HG03175 (cell line): ENCODE results near the gene PRR36.
"Not testable (repeated sequence)": the region's sequence is repeated elsewhere in the genome, so short reads cannot be mapped to it uniquely, and the experiment has no call there.

Experiments used
- ATAC-seq: cut with Tn5 transposase; IDR thresholded peaks from one replicate; pipeline ENCODE4 v1.9.1; 2021; ENCODE audit warnings: mild to moderate bottlenecking, moderate library complexity; ENCODE audit not compliant: unreplicated experiment

The PRR36 gene

DNA sequence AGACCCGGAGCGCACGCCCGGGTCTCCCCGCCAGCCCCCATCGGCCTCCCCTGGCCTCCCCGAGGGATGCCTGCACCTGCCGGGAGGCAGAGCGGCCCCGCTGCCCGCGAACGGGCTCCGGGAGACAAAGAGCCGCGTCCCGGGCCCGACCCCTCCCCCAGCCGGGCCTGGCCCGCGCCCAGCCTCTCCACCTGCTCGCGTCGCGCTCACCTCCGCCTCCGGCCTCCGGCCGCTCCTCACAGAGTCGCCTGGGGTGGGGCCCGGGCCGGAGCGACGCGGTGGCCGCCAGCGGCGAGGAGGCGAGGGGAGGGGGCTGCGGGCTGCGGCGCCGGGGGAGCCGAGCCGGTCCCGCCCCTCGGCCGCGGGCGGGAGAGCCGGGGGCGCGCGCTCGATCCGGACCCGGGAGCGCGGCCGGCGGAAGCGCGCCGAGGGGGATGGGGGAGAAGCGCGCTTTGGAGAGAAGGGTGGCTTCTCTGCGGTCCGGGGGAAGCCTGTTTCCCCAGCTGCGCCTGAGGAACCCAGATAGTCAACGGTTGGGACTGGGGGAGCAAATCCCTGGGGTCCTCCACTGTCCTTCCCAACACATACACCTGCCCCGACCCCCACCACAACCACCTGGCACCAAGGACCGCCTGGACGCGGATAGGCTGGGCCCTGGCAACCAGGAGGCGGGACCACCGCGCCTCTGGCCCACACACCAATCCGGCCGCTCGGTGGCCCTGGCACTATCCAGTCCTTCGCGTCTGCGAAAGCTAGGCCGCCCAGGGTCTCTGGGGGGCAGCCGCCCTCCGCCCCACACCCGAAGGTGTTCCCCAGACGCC lies at the start of gene PRR36:
PRR36 (minus strand) TSS at position 315 of the 821 bp plus-strand sequence. CDS start 701 bp downstream, outside the sequence.
- ATAC-seq: no peak

DNA sequence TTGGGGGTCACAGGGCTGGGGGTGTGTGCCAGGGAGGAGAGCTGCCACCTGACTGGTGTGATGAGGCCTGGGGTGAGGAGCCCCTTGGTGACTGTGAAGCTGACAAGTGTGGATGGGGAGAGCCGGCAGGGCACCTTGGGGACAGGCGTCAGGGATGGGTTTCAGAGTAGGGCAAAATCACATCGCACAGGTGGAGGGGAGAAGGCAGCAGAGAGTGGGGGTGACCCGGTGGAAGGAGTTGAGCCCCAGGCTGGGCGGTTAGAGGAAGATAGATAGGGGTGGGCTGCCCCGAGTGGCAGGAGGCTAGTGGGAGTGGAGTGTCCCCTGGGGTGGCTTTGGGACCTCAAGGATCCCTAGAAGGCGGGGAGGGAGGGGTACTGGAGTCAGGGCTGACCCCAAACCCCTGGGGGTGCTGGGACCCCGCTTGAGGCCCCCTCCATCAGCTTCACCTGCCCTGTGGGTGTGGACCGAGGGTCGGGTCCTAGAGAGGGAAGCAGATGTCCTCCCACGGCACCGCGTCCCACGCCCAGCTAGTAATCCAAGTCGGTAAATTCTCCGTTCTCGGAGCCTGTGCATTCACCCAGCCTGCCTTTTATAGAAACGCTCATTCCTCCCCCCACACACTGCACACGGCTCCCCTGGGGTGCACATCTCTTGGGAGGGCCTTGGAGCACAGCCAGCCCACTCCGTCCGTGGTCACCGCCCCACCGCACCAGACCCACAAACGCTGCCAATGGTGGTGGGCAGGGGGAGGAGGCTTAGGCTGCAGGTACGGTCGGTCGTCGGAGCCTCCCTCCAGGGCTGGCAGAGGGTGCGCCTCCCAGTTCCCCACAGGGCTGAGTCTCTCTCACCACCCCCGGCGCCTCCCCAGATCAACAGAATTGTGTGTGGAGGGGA lies 49.4 kb upstream of the PRR36 start:
- no peak for ATAC-seq

DNA sequence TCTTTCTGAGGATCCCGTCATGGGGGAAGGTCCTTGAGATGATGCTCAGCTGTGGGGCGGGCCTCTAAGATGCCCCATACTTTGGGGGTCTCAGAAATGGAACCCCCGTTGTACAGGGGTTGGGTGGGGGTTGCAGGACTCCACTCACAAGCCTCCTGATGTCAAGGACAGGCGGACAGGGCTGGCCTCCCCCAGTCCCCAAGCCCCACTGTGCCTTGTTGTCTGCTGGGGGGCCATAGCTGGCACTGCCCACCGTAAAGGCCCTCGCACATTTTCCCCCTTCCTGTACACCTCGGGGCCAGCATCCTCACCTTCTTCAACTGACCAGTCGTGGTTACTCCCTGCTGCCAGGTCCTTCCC lies 48.6 kb upstream of the PRR36 start:
- no peak for ATAC-seq

DNA sequence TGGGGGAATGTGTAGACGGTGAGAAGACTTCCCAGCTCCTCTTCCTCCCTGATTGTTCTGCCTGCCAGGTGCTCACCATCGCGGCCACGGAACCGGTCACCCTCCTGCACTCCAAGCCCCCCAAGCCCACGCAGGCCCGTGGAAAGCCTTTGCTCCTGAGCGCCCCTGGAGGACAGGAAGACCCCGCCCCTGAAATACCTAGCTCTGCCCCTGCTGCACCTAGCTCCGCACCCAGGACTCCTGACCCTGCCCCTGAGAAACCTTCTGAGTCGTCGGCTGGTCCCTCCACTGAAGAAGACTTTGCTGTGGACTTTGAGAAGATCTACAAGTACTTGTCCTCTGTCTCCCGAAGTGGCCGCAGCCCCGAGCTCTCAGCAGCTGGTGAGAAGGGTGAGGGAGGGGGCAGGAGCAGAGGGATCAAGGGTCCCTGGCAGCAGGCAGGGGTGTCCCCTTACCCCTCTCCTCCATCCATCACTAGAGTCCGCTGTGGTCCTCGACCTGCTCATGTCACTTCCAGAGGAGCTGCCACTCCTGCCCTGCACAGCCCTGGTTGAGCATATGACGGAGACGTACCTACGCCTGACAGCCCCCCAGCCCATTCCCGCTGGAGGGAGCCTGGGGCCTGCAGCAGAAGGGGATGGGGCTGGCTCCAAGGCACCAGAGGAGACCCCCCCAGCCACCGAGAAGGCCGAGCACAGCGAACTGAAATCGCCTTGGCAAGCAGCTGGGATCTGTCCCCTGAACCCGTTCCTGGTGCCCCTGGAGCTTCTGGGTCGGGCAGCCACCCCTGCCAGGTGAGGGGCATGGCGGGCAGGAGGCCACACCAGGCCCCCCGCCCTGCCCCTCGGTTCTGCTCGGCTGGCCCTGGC lies 48.0 kb upstream of the PRR36 start:
- no peak for ATAC-seq

DNA sequence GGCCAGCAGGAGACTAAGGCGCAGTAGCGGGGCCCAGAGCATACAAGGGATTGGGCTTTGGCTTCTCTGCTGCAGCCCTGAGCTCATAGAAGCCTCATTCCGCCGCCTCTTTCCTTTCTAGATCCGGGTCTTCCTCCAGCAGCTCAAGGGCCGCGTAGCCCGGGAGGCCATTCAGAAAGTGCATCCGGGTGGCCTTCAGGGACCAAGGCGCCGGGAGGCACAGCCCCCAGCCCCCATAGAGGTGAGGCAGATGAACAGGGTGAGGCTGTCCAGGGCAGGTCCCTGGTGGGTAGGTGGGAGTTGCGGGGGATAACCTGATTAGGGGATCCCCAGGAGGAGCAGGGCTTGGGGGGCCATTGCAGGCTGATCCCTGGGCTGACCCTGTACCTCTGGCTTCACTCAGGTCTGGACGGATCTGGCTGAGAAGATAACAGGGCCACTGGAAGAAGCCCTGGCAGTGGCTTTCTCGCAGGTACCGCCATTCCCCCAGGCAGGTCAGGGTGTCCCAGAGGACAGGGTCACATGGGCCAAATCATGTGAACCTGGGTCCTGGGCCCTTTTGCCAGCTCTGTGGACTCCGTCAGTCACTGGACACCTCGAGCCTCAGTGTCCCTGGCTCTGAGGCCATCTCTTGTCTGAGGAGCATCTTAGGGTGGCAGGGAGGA lies 47.2 kb upstream of the PRR36 start:
- no peak for ATAC-seq

GRCh38 chr19:7920519-7921301 lies 46.5 kb upstream of the PRR36 start:
- ATAC-seq: peak; percentile 38

DNA sequence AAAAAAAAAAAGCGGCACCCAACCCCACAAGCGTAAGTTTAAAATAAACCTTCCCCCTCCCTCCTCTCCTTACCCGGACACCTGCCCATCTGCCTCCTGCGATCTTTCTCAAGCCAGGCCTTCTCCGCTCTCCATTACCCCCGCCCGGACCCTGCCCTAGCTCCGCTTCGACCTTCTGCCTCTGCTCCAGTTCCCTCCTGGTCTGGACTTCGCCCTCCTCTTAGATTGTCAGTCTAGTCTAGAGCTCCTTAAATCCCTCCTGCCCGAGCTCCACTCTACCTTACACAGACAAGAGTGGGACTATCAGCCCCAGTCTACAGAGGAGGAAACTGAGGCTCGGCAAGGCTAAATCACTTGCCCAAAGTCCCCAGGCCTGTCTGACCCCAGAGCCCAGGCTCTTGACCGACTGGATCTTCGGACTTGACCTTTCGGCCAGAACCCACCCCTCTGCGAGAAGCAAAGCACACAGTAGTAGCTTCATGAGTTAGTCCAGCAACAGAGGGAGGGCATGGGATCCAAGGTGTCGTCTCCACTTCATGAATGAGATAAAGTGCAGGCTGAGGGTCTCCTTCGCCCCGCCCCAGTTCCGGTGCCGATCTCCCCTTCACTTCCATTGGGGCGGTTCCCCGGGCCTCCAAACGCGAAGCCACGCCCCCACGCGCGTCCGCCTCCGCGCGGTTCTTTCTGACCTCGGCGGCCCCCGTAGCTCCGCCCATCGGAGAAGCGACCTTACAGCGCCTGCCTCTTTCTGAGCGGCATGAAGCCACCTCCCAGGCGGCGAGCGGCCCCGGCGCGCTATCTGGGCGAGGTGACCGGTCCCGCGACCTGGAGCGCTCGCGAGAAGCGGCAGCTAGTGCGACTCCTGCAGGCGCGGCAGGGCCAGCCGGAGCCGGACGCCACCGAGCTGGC lies 45.7 kb upstream of the PRR36 start, which contains the start of gene SNAPC2:
SNAPC2 (plus strand) TSS at position 729 of the 909 bp plus-strand sequence; CDS start at position 758, 29 bp downstream.
- peak; percentile 64 for ATAC-seq

- no peak for ATAC-seq
Observed at GRCh38 chr19:7918615-7919421, 44.6 kb upstream of the PRR36 start.

DNA sequence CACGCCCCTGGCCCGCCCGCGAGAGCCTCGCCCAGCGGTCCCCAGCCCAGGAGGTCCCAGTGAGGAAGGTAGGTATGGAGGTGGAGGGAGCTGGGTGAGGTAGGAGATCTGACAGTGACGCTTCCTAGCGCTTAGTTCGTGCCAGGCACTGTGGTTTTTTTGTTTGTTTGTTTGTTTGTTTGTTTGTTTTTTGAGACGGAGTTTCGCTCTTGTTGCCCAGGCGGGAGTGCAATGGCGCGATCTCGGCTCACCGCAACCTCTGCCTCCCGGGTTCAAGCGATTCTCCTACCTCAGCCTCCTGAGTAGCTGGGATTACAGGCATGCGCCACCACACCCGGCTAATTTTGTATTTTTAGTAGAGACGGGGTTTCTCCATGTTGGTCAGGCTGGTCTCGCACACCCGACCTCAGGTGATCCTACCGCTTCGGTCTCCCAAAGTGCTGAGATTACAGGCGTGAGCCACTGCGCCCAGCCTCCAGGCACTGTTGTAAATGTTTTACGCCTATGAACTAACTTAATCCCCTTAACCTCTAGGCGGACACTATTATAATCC lies 43.9 kb upstream of the PRR36 start:
- ATAC-seq: not testable (repeated sequence)

DNA sequence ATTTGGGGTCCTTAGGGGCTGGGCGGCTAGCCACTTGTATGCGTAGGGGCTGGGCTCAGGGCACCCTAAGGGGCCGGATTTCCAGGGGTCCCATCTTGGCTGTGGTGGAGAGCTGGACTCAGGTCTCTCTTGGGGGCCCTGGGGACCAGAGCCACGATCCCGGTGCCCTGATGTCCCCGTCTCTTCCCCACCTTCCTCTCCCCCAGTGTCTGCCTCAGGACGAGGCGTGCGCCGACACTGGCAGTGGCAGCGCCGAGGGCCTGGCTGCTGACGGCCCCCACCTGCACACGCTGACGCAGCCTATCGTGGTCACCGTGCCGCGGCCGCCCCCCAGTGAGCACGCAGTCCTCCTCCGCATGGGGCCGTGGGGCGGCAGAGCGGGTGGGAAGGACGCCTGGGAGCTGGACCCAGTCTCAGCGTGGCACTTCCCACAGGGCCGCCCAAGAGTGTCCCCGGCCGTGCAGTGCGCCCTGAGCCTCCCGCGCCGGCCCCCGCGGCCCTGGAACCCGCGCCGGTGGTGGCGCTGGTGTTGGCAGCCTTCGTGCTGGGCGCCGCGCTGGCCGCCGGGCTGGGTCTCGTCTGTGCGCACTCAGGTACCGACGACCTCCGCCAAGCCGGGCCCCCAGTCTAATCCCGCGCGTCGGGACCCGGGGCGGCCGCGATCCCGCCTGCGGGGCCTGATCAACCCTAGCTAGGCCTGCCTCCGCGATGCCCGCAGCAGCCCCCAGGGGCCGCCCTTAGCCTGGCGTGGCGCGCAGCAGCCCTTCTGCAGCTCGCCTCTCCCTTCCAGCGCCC lies 43.3 kb upstream of the PRR36 start:
- ATAC-seq: no peak

- ATAC-seq: no peak
Observed at GRCh38 chr19:7916955-7917266, 42.7 kb upstream of the PRR36 start.

DNA sequence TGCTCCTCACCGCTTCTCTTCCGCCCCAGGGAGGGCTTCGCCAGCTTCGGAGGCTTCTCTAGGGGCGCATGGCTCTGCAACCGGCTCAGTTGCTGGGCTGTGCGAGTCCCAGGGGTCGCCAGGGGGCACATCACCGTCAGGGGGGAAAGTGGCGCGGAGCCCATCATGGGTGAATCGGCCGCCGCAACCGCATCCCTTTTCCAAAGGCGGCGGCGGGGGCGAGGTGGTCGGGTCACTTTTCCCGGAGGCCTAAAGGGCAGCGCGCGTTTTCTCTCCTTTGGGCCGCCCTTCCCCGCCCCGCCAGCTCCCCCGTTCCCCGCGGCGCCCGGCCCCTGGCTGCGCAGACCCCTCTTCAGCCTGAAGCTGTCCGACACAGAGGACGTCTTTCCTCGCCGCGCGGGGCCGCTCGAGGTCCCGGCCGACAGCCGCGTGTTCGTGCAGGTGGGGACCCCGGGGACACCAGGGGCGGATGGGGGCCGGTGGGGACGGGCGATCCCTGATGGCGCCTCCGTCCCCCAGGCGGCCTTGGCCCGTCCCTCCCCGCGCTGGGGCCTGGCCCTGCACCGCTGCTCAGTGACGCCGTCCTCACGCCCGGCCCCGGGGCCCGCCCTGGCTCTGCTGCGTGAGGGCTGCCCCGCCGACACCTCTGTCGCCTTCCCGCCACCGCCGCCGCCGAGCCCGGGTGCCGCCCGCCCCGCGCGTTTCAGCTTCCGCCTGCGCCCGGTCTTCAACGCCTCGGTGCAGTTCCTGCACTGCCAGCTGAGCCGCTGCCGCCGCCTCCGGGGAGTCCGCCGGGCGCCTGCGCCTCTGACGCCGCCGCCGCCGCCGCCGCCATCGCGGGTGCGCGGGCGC lies 42.1 kb upstream of the PRR36 start:
- ATAC-seq: no peak

DNA sequence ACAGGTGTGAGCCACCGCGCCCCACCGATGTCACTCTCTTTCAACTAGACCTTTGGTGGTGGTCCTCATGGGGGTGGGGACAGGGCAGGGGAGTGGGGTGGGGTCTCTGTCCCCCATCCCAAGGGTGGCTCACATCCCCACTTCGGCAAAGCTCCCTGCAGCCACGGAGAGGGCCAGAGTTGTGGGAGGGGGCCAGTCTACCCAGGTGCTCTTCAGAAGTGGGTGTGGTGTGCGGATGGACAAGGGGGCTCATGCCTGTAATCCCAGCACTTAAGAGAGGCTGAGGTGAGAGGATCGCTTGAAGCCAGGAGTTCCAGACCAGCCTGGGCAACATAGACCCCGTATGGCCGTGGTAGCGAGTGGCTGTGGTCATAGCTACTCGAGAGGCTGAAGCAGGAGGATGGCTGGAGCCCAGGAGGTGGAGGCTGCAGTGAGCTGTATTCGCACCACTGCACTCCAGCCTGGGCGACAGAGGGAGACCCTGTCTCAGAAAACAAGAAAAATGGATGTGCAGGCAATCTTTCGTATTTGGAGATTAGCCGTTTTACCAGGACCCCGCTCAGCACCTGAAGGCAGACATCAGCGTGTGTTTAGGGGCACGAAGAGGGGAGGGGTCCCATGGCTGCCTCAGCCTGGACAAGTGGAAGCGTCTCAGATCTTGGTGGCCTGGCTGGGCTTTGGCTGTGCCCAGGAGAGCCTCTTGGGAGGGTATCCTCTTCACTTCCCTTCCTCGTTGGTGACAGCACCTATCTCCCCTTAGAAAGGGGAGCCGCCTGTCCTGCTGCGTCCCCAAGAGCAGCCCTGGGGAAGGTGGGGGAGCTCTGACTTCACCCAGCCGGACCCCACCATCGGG lies 41.3 kb upstream of the PRR36 start:
- ATAC-seq: no peak

DNA sequence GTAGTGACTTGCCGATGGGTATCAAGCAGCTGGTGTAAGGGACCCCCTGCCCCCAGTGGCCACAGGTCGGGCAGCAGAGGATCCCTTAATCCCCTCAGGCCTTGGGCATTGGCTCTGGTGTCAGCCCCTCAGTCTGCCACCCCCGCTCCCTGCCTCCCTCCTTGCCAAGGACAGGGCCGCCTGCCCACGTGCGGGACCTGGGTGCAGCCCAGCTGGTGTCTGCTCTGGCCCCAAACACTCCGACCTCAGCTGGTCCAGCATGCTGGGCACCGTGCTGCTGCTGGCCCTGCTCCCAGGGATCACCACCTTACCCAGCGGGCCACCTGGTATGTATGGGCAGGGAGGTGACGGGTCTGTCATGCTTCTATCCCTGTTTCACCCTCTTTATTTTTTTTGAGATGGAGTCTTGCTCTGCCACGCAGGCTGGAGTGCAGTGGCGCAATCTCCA lies 40.4 kb upstream of the PRR36 start, which contains the start of gene TGFBR3L:
TGFBR3L (plus strand) TSS at position 233 of the 448 bp plus-strand sequence.
- no peak for ATAC-seq

GRCh38 chr19:7914099-7914498 lies 39.9 kb upstream of the PRR36 start:
- no peak for ATAC-seq
